PC-9 (cell line): Measurements from ENCODE around the gene TMEM151B. TPM values are rescaled to one million over a fixed set of nuclear protein-coding genes. Genes with fewer than 3 reads are reported as not detected.

Experiments used
- BruUV-seq: library from RNA; stranded (reverse); fragments of 400-500 nt; replicated peaks from 2 replicates; lab custom pipeline; 2021; lab: Mats Ljungman, UMichigan
- CTCF ChIA-PET: fragments of 300-600 bp; sonication (Branson Sonifier 250); formaldehyde crosslinking; loops from one replicate; lab custom pipeline; 2022; ENCODE audit warnings: antibody characterized with exemption; lab: Charles Lee
- POLR2A ChIA-PET: fragments of 300-600 bp; sonication (Branson Sonifier 250); formaldehyde crosslinking; loops from one replicate; lab custom pipeline; 2022; ENCODE audit warnings: antibody characterized with exemption; ENCODE audit not compliant: unreplicated experiment; lab: Charles Lee
- DNase-seq, 2 experiments: peaks; one replicate each; pipeline versions ENCODE4 v3.0.0 to v3.0.0-alpha.2; 2015 to 2022; ENCODE audit warnings: mixed read lengths in 1 of 2
- H2AFZ ChIP-seq: fragments of 200-600 bp; sonication (generic); 2 replicates; pipeline ENCODE4 v1.8.1; 2017; ENCODE audit warnings: antibody characterized with exemption
- H3F3A ChIP-seq: fragments of 200-600 bp; sonication (generic); 2 replicates; pipeline ENCODE4 v1.8.1; 2017; ENCODE audit warnings: antibody characterized with exemption, mild to moderate bottlenecking, low read depth; ENCODE audit not compliant: insufficient read depth
- H3K27ac ChIP-seq: fragments of 200-600 bp; sonication (generic); 2 replicates; pipeline ENCODE4 v1.6.1; 2016; ENCODE audit warnings: mixed run types
- H3K27me3 ChIP-seq: fragments of 200-600 bp; sonication (generic); 2 replicates; pipeline ENCODE4 v1.6.1; 2016; ENCODE audit warnings: low read depth, mixed run types; ENCODE audit not compliant: insufficient read depth
- H3K36me3 ChIP-seq: fragments of 200-600 bp; sonication (generic); 2 replicates; pipeline ENCODE4 v1.6.1; 2016; ENCODE audit warnings: low read depth, mixed run types
- H3K4me1 ChIP-seq: fragments of 200-600 bp; sonication (generic); replicated peaks from 2 replicates; pipeline ENCODE4 v1.6.1; 2016; ENCODE audit warnings: mixed run types; ENCODE audit not compliant: insufficient read depth
- H3K4me2 ChIP-seq: fragments of 200-600 bp; sonication (generic); 2 replicates; pipeline ENCODE4 v1.6.1; 2017; ENCODE audit warnings: mixed run types
- H3K4me3 ChIP-seq: fragments of 200-600 bp; sonication (generic); 2 replicates; pipeline ENCODE4 v1.6.1; 2016; ENCODE audit warnings: mixed run types
- H3K79me2 ChIP-seq: fragments of 200-600 bp; sonication (generic); 2 replicates; pipeline ENCODE4 v1.6.1; 2017; ENCODE audit warnings: low read depth, mixed run types
- H3K9me2 ChIP-seq: fragments of 200-600 bp; sonication (generic); 2 replicates; pipeline ENCODE4 v1.8.1; 2017; ENCODE audit warnings: mild to moderate bottlenecking; ENCODE audit not compliant: insufficient read depth
- H3K9me3 ChIP-seq: fragments of 200-600 bp; sonication (generic); 2 replicates; pipeline ENCODE4 v1.8.1; 2016; ENCODE audit warnings: low read depth; ENCODE audit not compliant: insufficient read depth
- H4K20me1 ChIP-seq: fragments of 200-600 bp; sonication (generic); 2 replicates; pipeline ENCODE4 v1.8.1; 2017; ENCODE audit not compliant: insufficient read depth
- CTCF ChIP-seq: fragments of 200-600 bp; sonication (generic); conservative IDR thresholded peaks from 2 replicates; pipeline ENCODE4 v1.6.1; 2017; ENCODE audit warnings: mixed run types, antibody characterized with exemption, mild to moderate bottlenecking, moderate library complexity
- EZH2 ChIP-seq: fragments of 200-600 bp; sonication (generic); IDR thresholded peaks from 2 replicates; pipeline ENCODE4 v1.8.0; 2017; ENCODE audit warnings: antibody characterized with exemption, low read depth
- intact Hi-C: fragments of 100-400 bp; cut with micrococcal nuclease; formaldehyde crosslinking; loops from one replicate; pipeline ENCODE4 v1.10.0; 2022; ENCODE audit not compliant: unreplicated experiment
- total RNA-seq: library from RNA; stranded (reverse); gene quantifications from 2 replicates; pipeline ENCODE4 v1.2.3, GENCODE V29; 2021

Gene TMEM151B
- total RNA-seq, 1 experiment from 2014 or later = not detected

- intact Hi-C loops = no loop called here
- Histone ChIP-seq H3K4me1 (no peaks in the 10 kb centered on the region), H4K20me1 (no peaks in the 10 kb centered on the region), H2AFZ (no peak overlapping the region), H3K27me3 (peaks cover 95% of the 10 kb centered on the region), H3K9me3 (no peaks in the 10 kb centered on the region), H3K9me2 (no peaks in the 10 kb centered on the region), H3F3A (no peaks in the 10 kb centered on the region), H3K79me2 (no peaks in the 10 kb centered on the region), H3K36me3 (no peaks in the 10 kb centered on the region), H3K27ac (no peak overlapping the region), H3K4me2 (no peak overlapping the region), H3K4me3 (no peak overlapping the region)
- ChIA-PET POLR2A (no interaction called here), CTCF (no interaction called here)
- DNase-seq = no peak
- TF ChIP-seq CTCF (no peak), EZH2 (no peak)
- BruUV-seq = no TSS peak
These were observed 16.5 kb downstream of the TMEM151B start for GRCh38 chr6:44286747-44287146.

DNA sequence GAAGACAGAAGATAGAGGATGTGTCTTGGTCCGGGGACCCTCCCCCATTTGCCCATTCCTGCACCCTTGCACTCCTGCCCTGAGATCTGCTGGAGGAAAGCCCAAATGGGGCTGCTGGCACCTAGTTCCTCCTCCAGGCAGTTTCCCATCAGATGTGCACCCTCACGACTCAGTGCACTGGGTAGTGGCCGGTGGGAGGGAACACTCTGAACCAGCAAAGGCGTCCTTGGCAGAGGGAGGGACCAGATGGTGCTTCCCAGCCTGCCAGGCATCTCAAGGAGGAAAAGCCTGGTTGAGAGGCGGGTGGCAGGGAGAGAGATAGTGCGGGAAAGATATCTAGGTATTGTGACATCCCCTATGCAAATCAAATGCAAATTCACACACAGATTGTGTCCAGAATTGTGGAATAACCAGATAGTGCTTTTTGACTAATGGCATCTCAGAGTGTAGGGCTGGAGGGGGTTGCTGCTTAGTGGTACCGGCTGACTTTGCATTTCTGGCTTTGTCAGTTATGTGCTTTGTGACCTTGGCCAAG lies 19.5 kb downstream of the TMEM151B start:
- Histone ChIP-seq H3K36me3 (no peaks in the 10 kb centered on the region), H4K20me1 (no peaks in the 10 kb centered on the region), H3K9me2 (no peaks in the 10 kb centered on the region), H3F3A (no peaks in the 10 kb centered on the region), H3K79me2 (no peaks in the 10 kb centered on the region), H3K4me2 (no peak overlapping the region), H3K27me3 (peaks cover 84% of the 10 kb centered on the region), H3K9me3 (no peaks in the 10 kb centered on the region), H3K27ac (no peak overlapping the region), H2AFZ (no peak overlapping the region), H3K4me3 (no peak overlapping the region), H3K4me1 (no peaks in the 10 kb centered on the region)
- BruUV-seq = no TSS peak
- ChIA-PET POLR2A (no interaction called here), CTCF (no interaction called here)
- no peak for DNase-seq
- TF ChIP-seq EZH2 (no peak), CTCF (no peak)
- intact Hi-C loops = no loop called here

DNA sequence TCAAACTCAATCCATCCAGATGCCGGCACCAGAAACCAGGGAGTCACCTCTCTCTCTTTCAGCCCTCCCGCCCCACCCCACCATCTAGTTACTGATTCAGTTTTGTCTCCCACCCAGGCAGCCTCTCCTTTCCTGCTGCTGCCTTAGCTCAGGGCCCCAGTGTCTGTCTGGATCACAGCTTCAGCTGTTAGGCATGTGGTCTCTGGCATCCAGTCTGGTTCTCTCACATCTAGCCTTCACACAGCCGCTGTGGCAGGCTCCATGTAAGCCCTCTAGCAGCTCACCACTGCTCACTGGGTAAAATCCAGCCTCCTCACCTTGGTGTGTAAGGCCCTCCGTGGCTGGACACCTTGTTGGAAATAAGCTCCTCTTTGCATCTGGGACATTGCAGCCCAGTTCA lies 21.6 kb downstream of the TMEM151B start:
- intact Hi-C loops = no loop called here
- H3F3A ChIP-seq = no peaks in the 10 kb centered on the region
- H3K9me3 ChIP-seq = no peaks in the 10 kb centered on the region
- no peak overlapping the region for H2AFZ ChIP-seq
- H3K9me2 ChIP-seq = no peaks in the 10 kb centered on the region
- H3K27ac ChIP-seq = no peak overlapping the region
- H3K4me1 ChIP-seq = no peaks in the 10 kb centered on the region
- CTCF ChIA-PET = no interaction called here
- H4K20me1 ChIP-seq = no peaks in the 10 kb centered on the region
- no peak for DNase-seq
- H3K79me2 ChIP-seq = no peaks in the 10 kb centered on the region
- peaks cover 79% of the 10 kb centered on the region for H3K27me3 ChIP-seq
- TF ChIP-seq EZH2 = no peak
- no peak for TF ChIP-seq CTCF
- no peak overlapping the region for H3K4me3 ChIP-seq
- POLR2A ChIA-PET = no interaction called here
- no TSS peak for BruUV-seq
- no peaks in the 10 kb centered on the region for H3K36me3 ChIP-seq
- no peak overlapping the region for H3K4me2 ChIP-seq
